ENCODE results near the gene CS.
"Not testable (repeated sequence)": the region's sequence is repeated elsewhere in the genome, so short reads cannot be mapped to it uniquely, and the experiment has no call there.

The CS gene

GRCh38 chr12:56274299-56274698 lies 25.8 kb downstream of the CS start:
- DNase-seq, result no peak

GRCh38 chr12:56272468-56272867 lies 27.7 kb downstream of the CS start:
- not testable (repeated sequence) for DNase-seq

GRCh38 chr12:56271031-56271430 lies 29.1 kb downstream of the CS start:
- DNase-seq, result no peak

- peak in 1 of 2 experiments; percentile 5 for DNase-seq
Measured at GRCh38 chr12:56267443-56268071, 32.6 kb downstream of the CS start.

GRCh38 chr12:56266693-56267442 lies 33.3 kb downstream of the CS start, which contains the start of gene COQ10A:
Gene COQ10A (plus strand): TSS chr12:56266942. CDS start chr12:56267119, 177 bp downstream.
- peak; percentile 75 to 87 for DNase-seq

- DNase-seq, result not testable (repeated sequence)
Measured at GRCh38 chr12:56266068-56266692, 34.0 kb downstream of the CS start.

GRCh38 chr12:56262955-56263354 lies 37.2 kb downstream of the CS start:
- not testable (repeated sequence) for DNase-seq

GRCh38 chr12:56261503-56262232 lies 38.5 kb downstream of the CS start:
- DNase-seq, result no peak

- no peak for DNase-seq
Measured at GRCh38 chr12:56260921-56261320, 39.2 kb downstream of the CS start.

- DNase-seq, result no peak
Measured at GRCh38 chr12:56260380-56260779, 39.8 kb downstream of the CS start.

GRCh38 chr12:56258820-56259183 lies 41.3 kb downstream of the CS start:
- no peak for DNase-seq

- peak; percentile 67 to 82 for DNase-seq
Measured at GRCh38 chr12:56258068-56258819, 41.9 kb downstream of the CS start, which contains the start of gene ANKRD52. Gene ANKRD52 (minus strand): TSS chr12:56258384. CDS start chr12:56258269, 115 bp downstream.

- no peak for DNase-seq
Measured at GRCh38 chr12:56257491-56258067, 42.6 kb downstream of the CS start.

GRCh38 chr12:56257071-56257470 lies 43.1 kb downstream of the CS start:
- DNase-seq, result no peak

GRCh38 chr12:56256326-56256960 lies 43.7 kb downstream of the CS start:
- no peak for DNase-seq

GRCh38 chr12:56255671-56256070 lies 44.5 kb downstream of the CS start:
- no peak for DNase-seq

- no peak for DNase-seq
Measured at GRCh38 chr12:56253091-56253490, 47.0 kb downstream of the CS start.

GRCh38 chr12:56252649-56253048 lies 47.5 kb downstream of the CS start:
- no peak for DNase-seq

GRCh38 chr12:56248711-56249110 lies 51.4 kb downstream of the CS start:
- DNase-seq, result no peak

GRCh38 chr12:56247923-56248322 lies 52.2 kb downstream of the CS start:
- no peak for DNase-seq

- DNase-seq, result no peak
Measured at GRCh38 chr12:56244494-56244893, 55.6 kb downstream of the CS start.
